WTC11 (cell line): Measurements from ENCODE around the gene MYO15B. TPM values are rescaled to one million over a fixed set of nuclear protein-coding genes. Genes with fewer than 3 reads are reported as not detected.

Experiments
- ATAC-seq: fragments of 200-7000 bp; cut with Tn5 transposase; 2 replicates; pipeline ENCODE4 v1.10.0; 2021; ENCODE audit warnings: mild to moderate bottlenecking, moderate library complexity
- CTCF ChIA-PET: fragments of 300-600 bp; sonication (Branson Sonifier 250); formaldehyde crosslinking; loops from one replicate; lab custom pipeline; 2021; ENCODE audit warnings: antibody characterized with exemption; lab: Charles Lee
- POLR2A ChIA-PET: fragments of 350-600 bp; sonication (Branson Sonifier 250); formaldehyde crosslinking; loops from one replicate; lab custom pipeline; 2021; ENCODE audit warnings: antibody characterized with exemption; lab: Charles Lee
- DNase-seq: peaks from one replicate; pipeline ENCODE4 v3.0.0; 2021; ENCODE audit warnings: low spot score
- H3K27ac Mint-ChIP-seq: 2 replicates; pipeline ENCODE4 v1.8.0; 2021; ENCODE audit warnings: mixed read lengths
- H3K27me3 Mint-ChIP-seq: 2 replicates; pipeline ENCODE4 v1.8.0; 2021; ENCODE audit warnings: low read depth, mild to moderate bottlenecking, moderate library complexity, mixed read lengths
- H3K36me3 Mint-ChIP-seq: 2 replicates; pipeline ENCODE4 v1.8.0; 2021; ENCODE audit warnings: mixed read lengths
- H3K4me1 Mint-ChIP-seq: 2 replicates; pipeline ENCODE4 v1.8.0; 2022; ENCODE audit warnings: mixed read lengths
- H3K4me3 Mint-ChIP-seq: 2 replicates; pipeline ENCODE4 v1.8.0; 2021; ENCODE audit warnings: mild to moderate bottlenecking, moderate library complexity, mixed read lengths
- H3K9me3 Mint-ChIP-seq: 2 replicates; pipeline ENCODE4 v1.8.0; 2021; ENCODE audit warnings: mixed read lengths
- ETV6 ChIP-seq: sonication (generic); formaldehyde crosslinking; IDR thresholded peaks from 2 replicates; pipeline ENCODE4 v1.8.1; 2022; ENCODE audit warnings: mild to moderate bottlenecking, missing genetic modification reagents
- FOXJ3 ChIP-seq: sonication (generic); formaldehyde crosslinking; IDR thresholded peaks from 2 replicates; pipeline ENCODE4 v1.9.0; 2021; ENCODE audit warnings: missing genetic modification reagents, mild to moderate bottlenecking, borderline replicate concordance
- JUN ChIP-seq: sonication (generic); formaldehyde crosslinking; IDR thresholded peaks from 2 replicates; pipeline ENCODE4 v1.8.0; 2023; ENCODE audit warnings: mild to moderate bottlenecking, missing genetic modification reagents
- KAT7 ChIP-seq: sonication (generic); formaldehyde crosslinking; IDR thresholded peaks from 2 replicates; pipeline ENCODE4 v1.8.1; 2023; ENCODE audit warnings: missing genetic modification reagents, mild to moderate bottlenecking, borderline replicate concordance
- NFATC4 ChIP-seq: fragments of 250-450 bp; sonication (Bioruptor Pico); IDR thresholded peaks from 2 replicates; pipeline ENCODE4 v1.9.0; 2021; ENCODE audit warnings: mild to moderate bottlenecking
- NFE2L1 ChIP-seq: sonication (generic); formaldehyde crosslinking; IDR thresholded peaks from 2 replicates; pipeline ENCODE4 v1.8.1; 2023; ENCODE audit warnings: missing genetic modification reagents
- OVOL2 ChIP-seq: fragments of 250-450 bp; sonication (Bioruptor Pico); IDR thresholded peaks from 2 replicates; pipeline ENCODE4 v1.9.0; 2021; ENCODE audit warnings: mild to moderate bottlenecking, borderline replicate concordance
- TP53 ChIP-seq: sonication (generic); formaldehyde crosslinking; IDR thresholded peaks from 2 replicates; pipeline ENCODE4 v1.8.1; 2023; ENCODE audit warnings: mild to moderate bottlenecking, missing genetic modification reagents
- ZBTB21 ChIP-seq: sonication (generic); formaldehyde crosslinking; IDR thresholded peaks from 2 replicates; pipeline ENCODE4 v1.8.1; 2023; ENCODE audit warnings: mild to moderate bottlenecking, missing genetic modification reagents, borderline replicate concordance
- ZNF138 ChIP-seq: sonication (generic); formaldehyde crosslinking; conservative IDR thresholded peaks from 2 replicates; pipeline ENCODE4 v1.8.1; 2022; ENCODE audit warnings: mild to moderate bottlenecking, moderate library complexity, missing genetic modification reagents
- ZNF232 ChIP-seq: sonication (generic); formaldehyde crosslinking; IDR thresholded peaks from 2 replicates; pipeline ENCODE4 v1.8.0; 2022; ENCODE audit warnings: mild to moderate bottlenecking, missing genetic modification reagents
- ZNF416 ChIP-seq: fragments of 250-450 bp; sonication (Bioruptor Pico); IDR thresholded peaks from 2 replicates; pipeline ENCODE4 v1.9.0; 2021; ENCODE audit warnings: mild to moderate bottlenecking, inconsistent platforms
- ZNF423 ChIP-seq: fragments of 250-450 bp; sonication (Bioruptor Pico); IDR thresholded peaks from 2 replicates; pipeline ENCODE4 v2.1.2; 2022; ENCODE audit warnings: mild to moderate bottlenecking, moderate library complexity
- ZNF671 ChIP-seq: fragments of 250-450 bp; sonication (Bioruptor Pico); IDR thresholded peaks from 2 replicates; pipeline ENCODE4 v1.8.0; 2021; ENCODE audit warnings: mild to moderate bottlenecking
- total RNA-seq: library from RNA; stranded (reverse); gene quantifications from 3 replicates; pipeline ENCODE4 v1.2.3, GENCODE V29; 2021
- TF ChIP-seq, protein P1 (sequence below): sonication (generic); formaldehyde crosslinking; IDR thresholded peaks from 2 replicates; pipeline ENCODE4 v1.8.1; 2023; ENCODE audit warnings: mild to moderate bottlenecking, moderate library complexity, missing genetic modification reagents
- TF ChIP-seq, protein P2 (sequence below): sonication (generic); formaldehyde crosslinking; IDR thresholded peaks from 2 replicates; pipeline ENCODE4 v1.8.1; 2022; ENCODE audit warnings: low read depth, missing genetic modification reagents, borderline replicate concordance
- TF ChIP-seq, protein P3 (sequence below): fragments of 250-450 bp; sonication (Bioruptor Pico); IDR thresholded peaks from 2 replicates; pipeline ENCODE4 v1.9.0; 2021; ENCODE audit warnings: moderate library complexity, mild to moderate bottlenecking, inconsistent platforms, borderline replicate concordance
- TF ChIP-seq, protein P4 (sequence below): sonication (generic); formaldehyde crosslinking; IDR thresholded peaks from 2 replicates; pipeline ENCODE4 v1.8.0; 2023; ENCODE audit warnings: mild to moderate bottlenecking, missing genetic modification reagents
- TF ChIP-seq, protein P5 (sequence below): sonication (generic); formaldehyde crosslinking; IDR thresholded peaks from 2 replicates; pipeline ENCODE4 v1.8.1; 2022; ENCODE audit warnings: mild to moderate bottlenecking, missing genetic modification reagents, moderate library complexity, borderline replicate concordance

The MYO15B gene
- total RNA-seq, 1 experiment from 2014 or later: 35.6 TPM

DNA sequence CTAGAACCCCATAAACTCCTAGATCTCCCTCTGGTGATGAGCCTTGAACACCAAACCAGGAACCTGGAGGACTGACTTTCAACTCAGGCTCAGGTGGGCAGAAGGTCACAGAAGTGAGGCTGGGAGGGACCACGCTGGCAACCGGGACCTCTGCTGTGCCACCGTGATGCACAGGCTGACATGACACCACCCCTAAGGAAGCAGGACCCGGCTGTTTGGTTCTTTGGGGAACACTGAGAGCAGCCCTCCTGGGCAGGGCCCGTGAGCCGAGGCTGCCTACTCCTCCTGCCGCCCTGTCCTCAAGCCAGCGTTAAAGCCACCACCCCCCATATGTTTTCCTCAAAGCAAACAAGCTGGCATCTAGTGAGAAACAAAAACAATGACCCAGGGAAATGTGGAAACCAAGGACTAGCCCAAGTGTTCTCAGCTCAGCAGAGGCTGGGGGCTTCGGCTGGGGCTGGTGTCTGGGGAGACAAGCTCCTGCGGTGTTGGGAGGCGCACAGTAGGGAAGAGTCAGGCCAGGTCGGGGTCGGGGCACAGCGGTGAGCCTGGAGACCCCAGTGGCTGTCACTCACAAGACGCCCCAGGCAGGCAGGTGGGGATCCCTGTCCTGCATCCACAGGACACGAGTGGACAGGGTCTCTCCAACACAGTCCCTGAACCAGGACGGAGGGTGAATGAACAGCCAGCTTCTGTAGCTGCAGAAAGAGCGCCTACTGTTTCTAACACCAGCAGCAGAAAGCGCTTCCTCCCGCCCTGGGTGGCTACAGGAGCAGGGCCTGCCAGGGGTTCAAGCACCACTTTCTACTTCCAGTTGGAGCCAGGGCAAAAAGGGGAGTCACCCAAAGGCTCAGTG is 47.4 kb downstream of the MYO15B start:
- Mint-ChIP-seq H3K4me1 (peaks cover 11% of the 10 kb centered on the region), H3K36me3 (no peaks in the 10 kb centered on the region), H3K4me3 (no peak overlapping the region), H3K27me3 (no peaks in the 10 kb centered on the region), H3K9me3 (no peaks in the 10 kb centered on the region), H3K27ac (no peak overlapping the region)
- TF ChIP-seq ZNF138 (CRISPR knock-in tag) (no peak), TP53 (CRISPR knock-in tag) (no peak), FOXJ3 (CRISPR knock-in tag) (no peak), ETV6 (CRISPR knock-in tag) (no peak), ZBTB21 (CRISPR knock-in tag) (no peak), JUN (CRISPR knock-in tag) (no peak)
- TF ChIP-seq, protein P1, sequence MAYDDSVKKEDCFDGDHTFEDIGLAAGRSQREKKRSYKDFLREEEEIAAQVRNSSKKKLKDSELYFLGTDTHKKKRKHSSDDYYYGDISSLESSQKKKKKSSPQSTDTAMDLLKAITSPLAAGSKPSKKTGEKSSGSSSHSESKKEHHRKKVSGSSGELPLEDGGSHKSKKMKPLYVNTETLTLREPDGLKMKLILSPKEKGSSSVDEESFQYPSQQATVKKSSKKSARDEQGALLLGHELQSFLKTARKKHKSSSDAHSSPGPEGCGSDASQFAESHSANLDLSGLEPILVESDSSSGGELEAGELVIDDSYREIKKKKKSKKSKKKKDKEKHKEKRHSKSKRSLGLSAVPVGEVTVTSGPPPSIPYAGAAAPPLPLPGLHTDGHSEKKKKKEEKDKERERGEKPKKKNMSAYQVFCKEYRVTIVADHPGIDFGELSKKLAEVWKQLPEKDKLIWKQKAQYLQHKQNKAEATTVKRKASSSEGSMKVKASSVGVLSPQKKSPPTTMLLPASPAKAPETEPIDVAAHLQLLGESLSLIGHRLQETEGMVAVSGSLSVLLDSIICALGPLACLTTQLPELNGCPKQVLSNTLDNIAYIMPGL (CRISPR knock-in tag): no peak
- TF ChIP-seq, protein P2, sequence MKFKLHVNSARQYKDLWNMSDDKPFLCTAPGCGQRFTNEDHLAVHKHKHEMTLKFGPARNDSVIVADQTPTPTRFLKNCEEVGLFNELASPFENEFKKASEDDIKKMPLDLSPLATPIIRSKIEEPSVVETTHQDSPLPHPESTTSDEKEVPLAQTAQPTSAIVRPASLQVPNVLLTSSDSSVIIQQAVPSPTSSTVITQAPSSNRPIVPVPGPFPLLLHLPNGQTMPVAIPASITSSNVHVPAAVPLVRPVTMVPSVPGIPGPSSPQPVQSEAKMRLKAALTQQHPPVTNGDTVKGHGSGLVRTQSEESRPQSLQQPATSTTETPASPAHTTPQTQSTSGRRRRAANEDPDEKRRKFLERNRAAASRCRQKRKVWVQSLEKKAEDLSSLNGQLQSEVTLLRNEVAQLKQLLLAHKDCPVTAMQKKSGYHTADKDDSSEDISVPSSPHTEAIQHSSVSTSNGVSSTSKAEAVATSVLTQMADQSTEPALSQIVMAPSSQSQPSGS (CRISPR knock-in tag): no peak
- TF ChIP-seq, protein P3, sequence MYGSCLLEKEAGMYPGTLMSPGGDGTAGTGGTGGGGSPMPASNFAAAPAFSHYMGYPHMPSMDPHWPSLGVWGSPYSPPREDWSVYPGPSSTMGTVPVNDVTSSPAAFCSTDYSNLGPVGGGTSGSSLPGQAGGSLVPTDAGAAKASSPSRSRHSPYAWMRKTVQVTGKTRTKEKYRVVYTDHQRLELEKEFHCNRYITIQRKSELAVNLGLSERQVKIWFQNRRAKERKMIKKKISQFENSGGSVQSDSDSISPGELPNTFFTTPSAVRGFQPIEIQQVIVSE: no peak
- ChIA-PET POLR2A (interaction anchor here (1.0 kb wide), 1 partner anchor 7 kb away, joined by 4 read pairs; no protein-coding TSS in a partner anchor), CTCF (interaction anchor here (0.5 to 11.9 kb wide), 15 partner anchors 17 to 170 kb away, joined by 3 to 456 read pairs (median 23); partner anchors contain the start of genes GALK1 and MYO15B)
- DNase-seq: no peak
- ATAC-seq: no peak

DNA sequence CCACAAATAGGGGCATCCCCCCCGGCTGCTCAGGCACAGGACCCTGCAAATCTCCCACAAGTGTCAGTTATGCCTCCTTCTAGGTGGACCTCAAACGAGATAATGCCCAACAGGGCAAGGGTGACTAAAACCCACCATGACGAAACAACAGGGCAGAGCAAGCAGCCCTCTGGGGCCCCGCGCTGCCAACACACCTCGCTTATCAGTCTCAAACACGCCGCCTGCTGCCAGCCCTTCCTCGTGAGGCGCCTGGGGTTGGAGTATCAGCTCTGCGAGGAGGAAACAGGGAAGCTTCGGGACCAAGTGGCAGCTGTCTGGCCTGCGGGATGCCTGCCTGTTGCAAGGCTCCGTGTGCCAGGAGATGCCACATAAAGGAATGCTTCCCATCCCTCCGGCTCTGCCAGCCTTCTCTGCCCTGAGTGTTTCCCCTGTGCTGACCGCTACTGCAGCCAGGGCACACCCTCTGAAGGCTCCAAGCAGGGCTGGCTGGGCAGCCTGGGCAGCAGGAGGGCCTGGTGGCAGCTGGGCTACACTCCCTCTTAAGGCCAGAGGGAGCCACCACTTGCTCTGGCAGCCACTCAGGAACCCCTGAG is 48.1 kb downstream of the MYO15B start:
- H3K9me3 Mint-ChIP-seq: no peaks in the 10 kb centered on the region
- TF ChIP-seq OVOL2 (CRISPR knock-in tag) (no peak), ZNF423 (CRISPR knock-in tag) (no peak), ZNF416 (CRISPR knock-in tag) (no peak), ZNF232 (no peak), NFATC4 (CRISPR knock-in tag) (no peak), JUN (CRISPR knock-in tag) (no peak), ZBTB21 (CRISPR knock-in tag) (no peak), ZNF671 (CRISPR knock-in tag) (no peak), NFE2L1 (CRISPR knock-in tag) (no peak), KAT7 (no peak)
- TF ChIP-seq, protein P4, sequence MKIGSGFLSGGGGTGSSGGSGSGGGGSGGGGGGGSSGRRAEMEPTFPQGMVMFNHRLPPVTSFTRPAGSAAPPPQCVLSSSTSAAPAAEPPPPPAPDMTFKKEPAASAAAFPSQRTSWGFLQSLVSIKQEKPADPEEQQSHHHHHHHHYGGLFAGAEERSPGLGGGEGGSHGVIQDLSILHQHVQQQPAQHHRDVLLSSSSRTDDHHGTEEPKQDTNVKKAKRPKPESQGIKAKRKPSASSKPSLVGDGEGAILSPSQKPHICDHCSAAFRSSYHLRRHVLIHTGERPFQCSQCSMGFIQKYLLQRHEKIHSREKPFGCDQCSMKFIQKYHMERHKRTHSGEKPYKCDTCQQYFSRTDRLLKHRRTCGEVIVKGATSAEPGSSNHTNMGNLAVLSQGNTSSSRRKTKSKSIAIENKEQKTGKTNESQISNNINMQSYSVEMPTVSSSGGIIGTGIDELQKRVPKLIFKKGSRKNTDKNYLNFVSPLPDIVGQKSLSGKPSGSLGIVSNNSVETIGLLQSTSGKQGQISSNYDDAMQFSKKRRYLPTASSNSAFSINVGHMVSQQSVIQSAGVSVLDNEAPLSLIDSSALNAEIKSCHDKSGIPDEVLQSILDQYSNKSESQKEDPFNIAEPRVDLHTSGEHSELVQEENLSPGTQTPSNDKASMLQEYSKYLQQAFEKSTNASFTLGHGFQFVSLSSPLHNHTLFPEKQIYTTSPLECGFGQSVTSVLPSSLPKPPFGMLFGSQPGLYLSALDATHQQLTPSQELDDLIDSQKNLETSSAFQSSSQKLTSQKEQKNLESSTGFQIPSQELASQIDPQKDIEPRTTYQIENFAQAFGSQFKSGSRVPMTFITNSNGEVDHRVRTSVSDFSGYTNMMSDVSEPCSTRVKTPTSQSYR (CRISPR knock-in tag): no peak
- TF ChIP-seq, protein P2 (CRISPR knock-in tag): no peak
- TF ChIP-seq, protein P5, sequence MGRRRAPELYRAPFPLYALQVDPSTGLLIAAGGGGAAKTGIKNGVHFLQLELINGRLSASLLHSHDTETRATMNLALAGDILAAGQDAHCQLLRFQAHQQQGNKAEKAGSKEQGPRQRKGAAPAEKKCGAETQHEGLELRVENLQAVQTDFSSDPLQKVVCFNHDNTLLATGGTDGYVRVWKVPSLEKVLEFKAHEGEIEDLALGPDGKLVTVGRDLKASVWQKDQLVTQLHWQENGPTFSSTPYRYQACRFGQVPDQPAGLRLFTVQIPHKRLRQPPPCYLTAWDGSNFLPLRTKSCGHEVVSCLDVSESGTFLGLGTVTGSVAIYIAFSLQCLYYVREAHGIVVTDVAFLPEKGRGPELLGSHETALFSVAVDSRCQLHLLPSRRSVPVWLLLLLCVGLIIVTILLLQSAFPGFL (CRISPR knock-in tag): no peak
- TF ChIP-seq, all 79 proteins: peak for 0
- H3K27ac Mint-ChIP-seq: no peak overlapping the region
- no peaks in the 10 kb centered on the region for H3K27me3 Mint-ChIP-seq
- no peak overlapping the region for H3K4me3 Mint-ChIP-seq
- H3K36me3 Mint-ChIP-seq: no peaks in the 10 kb centered on the region
- peaks cover 11% of the 10 kb centered on the region for H3K4me1 Mint-ChIP-seq
- POLR2A ChIA-PET: no interaction called here
- CTCF ChIA-PET: interaction anchor here (0.6 to 11.9 kb wide), 7 partner anchors 16 to 129 kb away, joined by 3 to 456 read pairs (median 133); partner anchors contain the start of gene GALK1
- DNase-seq (no peak), ATAC-seq (no peak)
